ENCODE data around the gene EGFL6. TPM values are rescaled to one million over a fixed set of nuclear protein-coding genes. Genes with fewer than 3 reads are reported as not detected.
"Not testable (repeated sequence)": the region's sequence is repeated elsewhere in the genome, so short reads cannot be mapped to it uniquely, and the experiment has no call there.

The EGFL6 gene
- total and polyA plus RNA-seq, 5 donors from 2014 or later, result 0.11 TPM; not detected in 4

GRCh38 chrX:13667919-13668318, 98.5 kb downstream of the EGFL6 start:
- no peak overlapping the region for H3K27ac Mint-ChIP-seq
- no peak overlapping the region for H3K4me3 Mint-ChIP-seq
- Histone ChIP-seq H3K4me3 (ENCODE audit: low read depth, low read length) (no peak overlapping the region), H3K27me3 (ENCODE audit: control insufficient read depth, insufficient read depth, low read length) (no peaks in the 10 kb centered on the region), H3K4me1 (ENCODE audit: control insufficient read depth, insufficient read depth, low read length, poor library complexity, severe bottlenecking) (peaks cover 4% of the 10 kb centered on the region), H3K36me3 (ENCODE audit: control insufficient read depth, insufficient read depth, low read length) (peaks cover 9% of the 10 kb centered on the region), H3K27ac (ENCODE audit: insufficient read depth, low read length, poor library complexity, severe bottlenecking) (no peak overlapping the region), H3K9me3 (ENCODE audit: control insufficient read depth in 2 of 2, low read length in 2 of 2) (no peaks in the 10 kb centered on the region)
- peaks cover 0 to 5% (median under 1%) of the 10 kb centered on the region in 4 donors for H3K4me1 Mint-ChIP-seq
- no peak for DNase-seq
- ATAC-seq (ENCODE audit: low read depth in 2 of 2), result no peak
- no peaks in the 10 kb centered on the region for H3K9me3 Mint-ChIP-seq
- H3K27me3 Mint-ChIP-seq, result no peaks in the 10 kb centered on the region
- peaks cover 39% of the 10 kb centered on the region for H3K36me3 Mint-ChIP-seq

GRCh38 chrX:13669246-13669737, 99.9 kb downstream of the EGFL6 start:
- Histone ChIP-seq H3K4me1 (ENCODE audit: control insufficient read depth, insufficient read depth, low read length, poor library complexity, severe bottlenecking) (peaks cover 4% of the 10 kb centered on the region), H3K36me3 (ENCODE audit: control insufficient read depth, insufficient read depth, low read length) (no peaks in the 10 kb centered on the region), H3K27ac (ENCODE audit: insufficient read depth, low read length, poor library complexity, severe bottlenecking) (peak overlapping the region; percentile 33), H3K4me3 (ENCODE audit: low read depth, low read length) (peak overlapping the region; percentile 57), H3K9me3 (ENCODE audit: control insufficient read depth in 2 of 2, low read length in 2 of 2) (no peaks in the 10 kb centered on the region), H3K27me3 (ENCODE audit: control insufficient read depth, insufficient read depth, low read length) (no peaks in the 10 kb centered on the region)
- peak in 2 of 3 donors; percentile 12 to 34 for DNase-seq
- Mint-ChIP-seq H3K4me1 (peaks cover 0 to 5% (median 0%) of the 10 kb centered on the region in 4 donors), H3K9me3 (no peaks in the 10 kb centered on the region), H3K4me3 (peak overlapping the region in 2 of 4 donors; percentile 36 to 60), H3K36me3 (peaks cover 28% of the 10 kb centered on the region), H3K27me3 (no peaks in the 10 kb centered on the region), H3K27ac (peak overlapping the region; percentile 55 to 88 (median 86))
- peak; percentile 46 to 58 for ATAC-seq (ENCODE audit: low read depth in 2 of 2)

- H3K4me3 Mint-ChIP-seq; H3K36me3 ChIP-seq (ENCODE audit: control insufficient read depth, insufficient read depth, low read length); H3K27me3 ChIP-seq (ENCODE audit: control insufficient read depth, insufficient read depth, low read length); DNase-seq; ATAC-seq (ENCODE audit: low read depth in 2 of 2); H3K9me3 ChIP-seq (ENCODE audit: control insufficient read depth in 2 of 2, low read length in 2 of 2); H3K27ac ChIP-seq (ENCODE audit: insufficient read depth, low read length, poor library complexity, severe bottlenecking); H3K4me1 Mint-ChIP-seq; H3K9me3 Mint-ChIP-seq; H3K27me3 Mint-ChIP-seq; H3K4me1 ChIP-seq (ENCODE audit: control insufficient read depth, insufficient read depth, low read length, poor library complexity, severe bottlenecking): not testable (repeated sequence)
- H3K36me3 Mint-ChIP-seq, result peaks cover 26% of the 10 kb centered on the region
- H3K27ac Mint-ChIP-seq, result peak overlapping the region in 1 of 3 donors; percentile 86
- H3K4me3 ChIP-seq (ENCODE audit: low read depth, low read length), result peak overlapping the region; percentile 57
These were observed 100.4 kb downstream of the EGFL6 start for GRCh38 chrX:13669755-13670154.

- no peaks in the 10 kb centered on the region for H3K27me3 ChIP-seq (ENCODE audit: control insufficient read depth, insufficient read depth, low read length)
- H3K27ac ChIP-seq (ENCODE audit: insufficient read depth, low read length, poor library complexity, severe bottlenecking), result no peak overlapping the region
- no peaks in the 10 kb centered on the region for H3K27me3 Mint-ChIP-seq
- H3K9me3 Mint-ChIP-seq, result no peaks in the 10 kb centered on the region
- H3K4me3 Mint-ChIP-seq, result peak overlapping the region in 1 of 4 donors; percentile 10
- ATAC-seq (ENCODE audit: low read depth in 2 of 2), result no peak
- no peak for DNase-seq
- peaks cover 22% of the 10 kb centered on the region for H3K36me3 Mint-ChIP-seq
- peak overlapping the region in 1 of 3 donors; percentile 14 for H3K27ac Mint-ChIP-seq
- H3K4me1 Mint-ChIP-seq, result peaks cover 0 to 5% (median 0%) of the 10 kb centered on the region in 4 donors
- no peaks in the 10 kb centered on the region for H3K9me3 ChIP-seq (ENCODE audit: control insufficient read depth in 2 of 2, low read length in 2 of 2)
- H3K4me3 ChIP-seq (ENCODE audit: low read depth, low read length), result no peak overlapping the region
- H3K36me3 ChIP-seq (ENCODE audit: control insufficient read depth, insufficient read depth, low read length), result no peaks in the 10 kb centered on the region
- peaks cover 4% of the 10 kb centered on the region for H3K4me1 ChIP-seq (ENCODE audit: control insufficient read depth, insufficient read depth, low read length, poor library complexity, severe bottlenecking)
These were observed 100.8 kb downstream of the EGFL6 start for GRCh38 chrX:13670197-13670596.

- Histone ChIP-seq H3K4me3 (ENCODE audit: low read depth, low read length) (no peak overlapping the region), H3K27me3 (ENCODE audit: control insufficient read depth, insufficient read depth, low read length) (no peaks in the 10 kb centered on the region), H3K4me1 (ENCODE audit: control insufficient read depth, insufficient read depth, low read length, poor library complexity, severe bottlenecking) (peaks cover 4% of the 10 kb centered on the region), H3K36me3 (ENCODE audit: control insufficient read depth, insufficient read depth, low read length) (no peaks in the 10 kb centered on the region), H3K9me3 (ENCODE audit: control insufficient read depth in 2 of 2, low read length in 2 of 2) (no peaks in the 10 kb centered on the region), H3K27ac (ENCODE audit: insufficient read depth, low read length, poor library complexity, severe bottlenecking) (no peak overlapping the region)
- no peak for DNase-seq
- Mint-ChIP-seq H3K4me1 (peaks cover 0 to 5% (median 0%) of the 10 kb centered on the region in 4 donors), H3K4me3 (no peak overlapping the region), H3K9me3 (no peaks in the 10 kb centered on the region), H3K27me3 (no peaks in the 10 kb centered on the region), H3K27ac (no peak overlapping the region), H3K36me3 (peaks cover 15% of the 10 kb centered on the region)
- ATAC-seq (ENCODE audit: low read depth in 2 of 2), result no peak
These were observed 103.6 kb downstream of the EGFL6 start for GRCh38 chrX:13673016-13673415.

- Mint-ChIP-seq H3K9me3 (peaks cover 0 to 4% (median 0%) of the 10 kb centered on the region in 7 donors), H3K36me3 (peaks cover 11% of the 10 kb centered on the region)
These were observed 107.5 kb downstream of the EGFL6 start for GRCh38 chrX:13676885-13677284.

GRCh38 chrX:13679700-13680099, 110.3 kb downstream of the EGFL6 start:
- DNase-seq; H3K4me1 Mint-ChIP-seq; H3K27ac ChIP-seq (ENCODE audit: insufficient read depth, low read length, poor library complexity, severe bottlenecking); H3K9me3 ChIP-seq (ENCODE audit: control insufficient read depth in 2 of 2, low read length in 2 of 2); H3K27me3 Mint-ChIP-seq; H3K27ac Mint-ChIP-seq; H3K36me3 ChIP-seq (ENCODE audit: control insufficient read depth, insufficient read depth, low read length); H3K4me1 ChIP-seq (ENCODE audit: control insufficient read depth, insufficient read depth, low read length, poor library complexity, severe bottlenecking); ATAC-seq (ENCODE audit: low read depth in 2 of 2); H3K4me3 Mint-ChIP-seq; H3K9me3 Mint-ChIP-seq; H3K36me3 Mint-ChIP-seq; H3K4me3 ChIP-seq (ENCODE audit: low read depth, low read length); H3K27me3 ChIP-seq (ENCODE audit: control insufficient read depth, insufficient read depth, low read length): not testable (repeated sequence)

More at GRCh38 chrX:13676885-13677284, 107.5 kb downstream of the EGFL6 start:
- ATAC-seq (ENCODE audit: low read depth in 2 of 2), result no peak
- Mint-ChIP-seq H3K27me3 (no peaks in the 10 kb centered on the region), H3K27ac (no peak overlapping the region), H3K4me3 (no peak overlapping the region), H3K4me1 (no peaks in the 10 kb centered on the region)
- Histone ChIP-seq H3K27ac (ENCODE audit: insufficient read depth, low read length, poor library complexity, severe bottlenecking) (no peak overlapping the region), H3K4me3 (ENCODE audit: low read depth, low read length) (no peak overlapping the region), H3K36me3 (ENCODE audit: control insufficient read depth, insufficient read depth, low read length) (no peaks in the 10 kb centered on the region), H3K27me3 (ENCODE audit: control insufficient read depth, insufficient read depth, low read length) (no peaks in the 10 kb centered on the region), H3K9me3 (ENCODE audit: control insufficient read depth in 2 of 2, low read length in 2 of 2) (no peaks in the 10 kb centered on the region), H3K4me1 (ENCODE audit: control insufficient read depth, insufficient read depth, low read length, poor library complexity, severe bottlenecking) (no peaks in the 10 kb centered on the region)
- no peak for DNase-seq

- no peak overlapping the region for H3K4me3 ChIP-seq (ENCODE audit: low read depth, low read length)
- no peak for ATAC-seq (ENCODE audit: low read depth in 2 of 2)
- Mint-ChIP-seq H3K9me3 (peaks cover 0 to 4% (median 0%) of the 10 kb centered on the region in 7 donors), H3K36me3 (peaks cover 4% of the 10 kb centered on the region), H3K27me3 (no peaks in the 10 kb centered on the region), H3K4me3 (no peak overlapping the region), H3K4me1 (peaks cover 0 to 2% (median 0%) of the 10 kb centered on the region in 4 donors), H3K27ac (peak overlapping the region in 1 of 3 donors; percentile 95)
- no peaks in the 10 kb centered on the region for H3K36me3 ChIP-seq (ENCODE audit: control insufficient read depth, insufficient read depth, low read length)
- H3K4me1 ChIP-seq (ENCODE audit: control insufficient read depth, insufficient read depth, low read length, poor library complexity, severe bottlenecking), result no peaks in the 10 kb centered on the region
- DNase-seq, result no peak
- H3K27ac ChIP-seq (ENCODE audit: insufficient read depth, low read length, poor library complexity, severe bottlenecking), result no peak overlapping the region
- no peaks in the 10 kb centered on the region for H3K9me3 ChIP-seq (ENCODE audit: control insufficient read depth in 2 of 2, low read length in 2 of 2)
- no peaks in the 10 kb centered on the region for H3K27me3 ChIP-seq (ENCODE audit: control insufficient read depth, insufficient read depth, low read length)
These were observed 112.2 kb downstream of the EGFL6 start for GRCh38 chrX:13681595-13681994.

All from CD4-positive, CD25-positive, alpha-beta regulatory T cell (primary cell).